ENCODE measurements around the gene ADGRL3.
"Not testable (repeated sequence)": the region's sequence is repeated elsewhere in the genome, so short reads cannot be mapped to it uniquely, and the experiment has no call there.

Gene ADGRL3

GRCh38 chr4:61762722-61763627 is 562.8 kb downstream of the ADGRL3 start:
- H3K27ac ChIP-seq (ENCODE audit: low read depth, low read length) = no peak overlapping the region
- H3K36me3 ChIP-seq (ENCODE audit: insufficient read depth, low read length) = no peaks in the 10 kb centered on the region
- H3K27me3 ChIP-seq (ENCODE audit: control insufficient read depth in 1 of 2, insufficient read depth in 2 of 2, low read length in 2 of 2) = no peaks in the 10 kb centered on the region
- no peak overlapping the region for H3K9ac ChIP-seq (ENCODE audit: low read length)
- no peaks in the 10 kb centered on the region for H3K4me1 ChIP-seq (ENCODE audit: insufficient read depth, low read length)
- no peaks in the 10 kb centered on the region for H3K9me3 ChIP-seq (ENCODE audit: low read length)
- H3K4me3 ChIP-seq (ENCODE audit: low read depth in 1 of 2, low read length in 2 of 2) = no peak overlapping the region

- no peak overlapping the region for H3K27ac ChIP-seq (ENCODE audit: low read depth, low read length)
- no peaks in the 10 kb centered on the region for H3K36me3 ChIP-seq (ENCODE audit: insufficient read depth, low read length)
- no peak overlapping the region for H3K9ac ChIP-seq (ENCODE audit: low read length)
- no peak overlapping the region for H3K4me3 ChIP-seq (ENCODE audit: low read depth in 1 of 2, low read length in 2 of 2)
- no peaks in the 10 kb centered on the region for H3K4me1 ChIP-seq (ENCODE audit: insufficient read depth, low read length)
- H3K9me3 ChIP-seq (ENCODE audit: low read length) = no peaks in the 10 kb centered on the region
- no peaks in the 10 kb centered on the region for H3K27me3 ChIP-seq (ENCODE audit: control insufficient read depth in 1 of 2, insufficient read depth in 2 of 2, low read length in 2 of 2)
These were observed 563.6 kb downstream of the ADGRL3 start for GRCh38 chr4:61763682-61764081.

GRCh38 chr4:61764090-61764489 is 564.0 kb downstream of the ADGRL3 start:
- H3K27me3 ChIP-seq (ENCODE audit: control insufficient read depth in 1 of 2, insufficient read depth in 2 of 2, low read length in 2 of 2); H3K4me1 ChIP-seq (ENCODE audit: insufficient read depth, low read length); H3K9me3 ChIP-seq (ENCODE audit: low read length); H3K27ac ChIP-seq (ENCODE audit: low read depth, low read length); H3K36me3 ChIP-seq (ENCODE audit: insufficient read depth, low read length); H3K9ac ChIP-seq (ENCODE audit: low read length); H3K4me3 ChIP-seq (ENCODE audit: low read depth in 1 of 2, low read length in 2 of 2): not testable (repeated sequence)

GRCh38 chr4:61769444-61770167 is 569.5 kb downstream of the ADGRL3 start:
- not testable (repeated sequence) for H3K4me3 ChIP-seq (ENCODE audit: low read depth in 1 of 2, low read length in 2 of 2); H3K36me3 ChIP-seq (ENCODE audit: insufficient read depth, low read length); H3K9me3 ChIP-seq (ENCODE audit: low read length)

GRCh38 chr4:61770456-61770855 is 570.3 kb downstream of the ADGRL3 start:
- H3K4me1 ChIP-seq (ENCODE audit: insufficient read depth, low read length) = no peaks in the 10 kb centered on the region
- no peaks in the 10 kb centered on the region for H3K36me3 ChIP-seq (ENCODE audit: insufficient read depth, low read length)
- H3K27ac ChIP-seq (ENCODE audit: low read depth, low read length) = no peak overlapping the region
- H3K4me3 ChIP-seq (ENCODE audit: low read depth in 1 of 2, low read length in 2 of 2) = no peak overlapping the region
- no peaks in the 10 kb centered on the region for H3K27me3 ChIP-seq (ENCODE audit: control insufficient read depth in 1 of 2, insufficient read depth in 2 of 2, low read length in 2 of 2)
- H3K9ac ChIP-seq (ENCODE audit: low read length) = no peak overlapping the region
- no peaks in the 10 kb centered on the region for H3K9me3 ChIP-seq (ENCODE audit: low read length)

More at GRCh38 chr4:61769444-61770167, 569.5 kb downstream of the ADGRL3 start:
- not testable (repeated sequence) for H3K27ac ChIP-seq (ENCODE audit: low read depth, low read length); H3K27me3 ChIP-seq (ENCODE audit: control insufficient read depth in 1 of 2, insufficient read depth in 2 of 2, low read length in 2 of 2); H3K4me1 ChIP-seq (ENCODE audit: insufficient read depth, low read length); H3K9ac ChIP-seq (ENCODE audit: low read length)

GRCh38 chr4:61771056-61771455 is 570.9 kb downstream of the ADGRL3 start:
- Histone ChIP-seq H3K36me3 (ENCODE audit: insufficient read depth, low read length) (no peaks in the 10 kb centered on the region), H3K9me3 (ENCODE audit: low read length) (no peaks in the 10 kb centered on the region), H3K4me3 (ENCODE audit: low read depth in 1 of 2, low read length in 2 of 2) (no peak overlapping the region)

GRCh38 chr4:61772126-61772525 is 572.0 kb downstream of the ADGRL3 start:
- Histone ChIP-seq H3K27ac (ENCODE audit: low read depth, low read length) (no peak overlapping the region), H3K9ac (ENCODE audit: low read length) (no peak overlapping the region), H3K27me3 (ENCODE audit: control insufficient read depth in 1 of 2, insufficient read depth in 2 of 2, low read length in 2 of 2) (no peaks in the 10 kb centered on the region), H3K4me3 (ENCODE audit: low read depth in 1 of 2, low read length in 2 of 2) (no peak overlapping the region), H3K9me3 (ENCODE audit: low read length) (no peaks in the 10 kb centered on the region), H3K4me1 (ENCODE audit: insufficient read depth, low read length) (no peaks in the 10 kb centered on the region), H3K36me3 (ENCODE audit: insufficient read depth, low read length) (no peaks in the 10 kb centered on the region)

More at GRCh38 chr4:61771056-61771455, 570.9 kb downstream of the ADGRL3 start:
- Histone ChIP-seq H3K9ac (ENCODE audit: low read length) (no peak overlapping the region), H3K27me3 (ENCODE audit: control insufficient read depth in 1 of 2, insufficient read depth in 2 of 2, low read length in 2 of 2) (no peaks in the 10 kb centered on the region), H3K27ac (ENCODE audit: low read depth, low read length) (no peak overlapping the region), H3K4me1 (ENCODE audit: insufficient read depth, low read length) (no peaks in the 10 kb centered on the region)

- Histone ChIP-seq H3K27ac (ENCODE audit: low read depth, low read length) (no peak overlapping the region), H3K9me3 (ENCODE audit: low read length) (no peaks in the 10 kb centered on the region), H3K36me3 (ENCODE audit: insufficient read depth, low read length) (no peaks in the 10 kb centered on the region), H3K4me3 (ENCODE audit: low read depth in 1 of 2, low read length in 2 of 2) (no peak overlapping the region), H3K27me3 (ENCODE audit: control insufficient read depth in 1 of 2, insufficient read depth in 2 of 2, low read length in 2 of 2) (no peaks in the 10 kb centered on the region), H3K4me1 (ENCODE audit: insufficient read depth, low read length) (no peaks in the 10 kb centered on the region), H3K9ac (ENCODE audit: low read length) (no peak overlapping the region)
These were observed 573.6 kb downstream of the ADGRL3 start for GRCh38 chr4:61773655-61774245.

- Histone ChIP-seq H3K9ac (ENCODE audit: low read length) (no peak overlapping the region), H3K9me3 (ENCODE audit: low read length) (no peaks in the 10 kb centered on the region), H3K27ac (ENCODE audit: low read depth, low read length) (no peak overlapping the region), H3K4me3 (ENCODE audit: low read depth in 1 of 2, low read length in 2 of 2) (no peak overlapping the region), H3K27me3 (ENCODE audit: control insufficient read depth in 1 of 2, insufficient read depth in 2 of 2, low read length in 2 of 2) (no peaks in the 10 kb centered on the region), H3K36me3 (ENCODE audit: insufficient read depth, low read length) (no peaks in the 10 kb centered on the region), H3K4me1 (ENCODE audit: insufficient read depth, low read length) (no peaks in the 10 kb centered on the region)
These were observed 582.0 kb downstream of the ADGRL3 start for GRCh38 chr4:61782133-61782532.

GRCh38 chr4:61783050-61783449 is 582.9 kb downstream of the ADGRL3 start:
- Histone ChIP-seq H3K4me3 (ENCODE audit: low read depth in 1 of 2, low read length in 2 of 2) (no peak overlapping the region), H3K9me3 (ENCODE audit: low read length) (no peaks in the 10 kb centered on the region), H3K9ac (ENCODE audit: low read length) (no peak overlapping the region), H3K4me1 (ENCODE audit: insufficient read depth, low read length) (no peaks in the 10 kb centered on the region), H3K36me3 (ENCODE audit: insufficient read depth, low read length) (no peaks in the 10 kb centered on the region), H3K27ac (ENCODE audit: low read depth, low read length) (no peak overlapping the region), H3K27me3 (ENCODE audit: control insufficient read depth in 1 of 2, insufficient read depth in 2 of 2, low read length in 2 of 2) (no peaks in the 10 kb centered on the region)

- Histone ChIP-seq H3K9me3 (ENCODE audit: low read length) (no peaks in the 10 kb centered on the region), H3K4me1 (ENCODE audit: insufficient read depth, low read length) (no peaks in the 10 kb centered on the region), H3K27ac (ENCODE audit: low read depth, low read length) (no peak overlapping the region), H3K27me3 (ENCODE audit: control insufficient read depth in 1 of 2, insufficient read depth in 2 of 2, low read length in 2 of 2) (no peaks in the 10 kb centered on the region), H3K9ac (ENCODE audit: low read length) (no peak overlapping the region), H3K4me3 (ENCODE audit: low read depth in 1 of 2, low read length in 2 of 2) (no peak overlapping the region), H3K36me3 (ENCODE audit: insufficient read depth, low read length) (no peaks in the 10 kb centered on the region)
These were observed 585.6 kb downstream of the ADGRL3 start for GRCh38 chr4:61785761-61786160.

Measured in muscle layer of colon (tissue), 2 donors.